Panc1 (cell line): Measurements from ENCODE around the gene P3H3.

Source experiments
- SIN3A ChIP-seq: IDR thresholded peaks from 2 replicates; pipeline ENCODE4 v1.6.1; 2012; ENCODE audit warnings: low read depth, mild to moderate bottlenecking, low read length, moderate library complexity, borderline replicate concordance; ENCODE audit not compliant: insufficient read depth
- TF ChIP-seq, protein P1 (sequence below): fragments of 450-650 bp; IDR thresholded peaks from 2 replicates; pipeline ENCODE4 v1.5.1; 2017; ENCODE audit warnings: mild to moderate bottlenecking
- TF ChIP-seq, protein P2 (sequence below), 2 experiments: IDR thresholded peaks; 2 replicates each; pipeline ENCODE4 v1.6.1; 2011 to 2012; ENCODE audit warnings: low read depth in 2 of 2, control low read depth in 1 of 2, low read length in 1 of 2, mild to moderate bottlenecking in 1 of 2, moderate library complexity in 1 of 2; ENCODE audit not compliant: insufficient read depth in 1 of 2

DNA sequence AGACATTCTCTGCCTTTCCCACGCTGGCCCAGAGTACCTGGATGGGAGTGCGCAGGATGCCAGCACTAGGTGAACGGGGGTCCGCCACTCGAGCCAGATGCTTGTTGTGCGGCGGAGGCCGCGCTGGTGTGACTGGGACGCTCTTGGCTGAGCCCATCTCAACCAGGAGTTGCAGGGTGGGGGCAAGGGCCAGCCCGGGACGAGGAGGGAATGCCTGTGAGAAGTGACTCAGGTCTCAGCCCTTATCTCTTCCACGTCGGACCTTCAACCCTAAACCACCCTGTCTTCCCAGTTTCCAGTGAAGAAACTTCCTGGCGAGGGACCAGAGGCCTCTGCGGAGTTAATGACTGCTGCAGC lies 22.6 kb downstream of the P3H3 start:
- TF ChIP-seq, protein P1, sequence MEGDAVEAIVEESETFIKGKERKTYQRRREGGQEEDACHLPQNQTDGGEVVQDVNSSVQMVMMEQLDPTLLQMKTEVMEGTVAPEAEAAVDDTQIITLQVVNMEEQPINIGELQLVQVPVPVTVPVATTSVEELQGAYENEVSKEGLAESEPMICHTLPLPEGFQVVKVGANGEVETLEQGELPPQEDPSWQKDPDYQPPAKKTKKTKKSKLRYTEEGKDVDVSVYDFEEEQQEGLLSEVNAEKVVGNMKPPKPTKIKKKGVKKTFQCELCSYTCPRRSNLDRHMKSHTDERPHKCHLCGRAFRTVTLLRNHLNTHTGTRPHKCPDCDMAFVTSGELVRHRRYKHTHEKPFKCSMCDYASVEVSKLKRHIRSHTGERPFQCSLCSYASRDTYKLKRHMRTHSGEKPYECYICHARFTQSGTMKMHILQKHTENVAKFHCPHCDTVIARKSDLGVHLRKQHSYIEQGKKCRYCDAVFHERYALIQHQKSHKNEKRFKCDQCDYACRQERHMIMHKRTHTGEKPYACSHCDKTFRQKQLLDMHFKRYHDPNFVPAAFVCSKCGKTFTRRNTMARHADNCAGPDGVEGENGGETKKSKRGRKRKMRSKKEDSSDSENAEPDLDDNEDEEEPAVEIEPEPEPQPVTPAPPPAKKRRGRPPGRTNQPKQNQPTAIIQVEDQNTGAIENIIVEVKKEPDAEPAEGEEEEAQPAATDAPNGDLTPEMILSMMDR = no peak
- no peak for TF ChIP-seq SIN3A
- TF ChIP-seq, protein P2, sequence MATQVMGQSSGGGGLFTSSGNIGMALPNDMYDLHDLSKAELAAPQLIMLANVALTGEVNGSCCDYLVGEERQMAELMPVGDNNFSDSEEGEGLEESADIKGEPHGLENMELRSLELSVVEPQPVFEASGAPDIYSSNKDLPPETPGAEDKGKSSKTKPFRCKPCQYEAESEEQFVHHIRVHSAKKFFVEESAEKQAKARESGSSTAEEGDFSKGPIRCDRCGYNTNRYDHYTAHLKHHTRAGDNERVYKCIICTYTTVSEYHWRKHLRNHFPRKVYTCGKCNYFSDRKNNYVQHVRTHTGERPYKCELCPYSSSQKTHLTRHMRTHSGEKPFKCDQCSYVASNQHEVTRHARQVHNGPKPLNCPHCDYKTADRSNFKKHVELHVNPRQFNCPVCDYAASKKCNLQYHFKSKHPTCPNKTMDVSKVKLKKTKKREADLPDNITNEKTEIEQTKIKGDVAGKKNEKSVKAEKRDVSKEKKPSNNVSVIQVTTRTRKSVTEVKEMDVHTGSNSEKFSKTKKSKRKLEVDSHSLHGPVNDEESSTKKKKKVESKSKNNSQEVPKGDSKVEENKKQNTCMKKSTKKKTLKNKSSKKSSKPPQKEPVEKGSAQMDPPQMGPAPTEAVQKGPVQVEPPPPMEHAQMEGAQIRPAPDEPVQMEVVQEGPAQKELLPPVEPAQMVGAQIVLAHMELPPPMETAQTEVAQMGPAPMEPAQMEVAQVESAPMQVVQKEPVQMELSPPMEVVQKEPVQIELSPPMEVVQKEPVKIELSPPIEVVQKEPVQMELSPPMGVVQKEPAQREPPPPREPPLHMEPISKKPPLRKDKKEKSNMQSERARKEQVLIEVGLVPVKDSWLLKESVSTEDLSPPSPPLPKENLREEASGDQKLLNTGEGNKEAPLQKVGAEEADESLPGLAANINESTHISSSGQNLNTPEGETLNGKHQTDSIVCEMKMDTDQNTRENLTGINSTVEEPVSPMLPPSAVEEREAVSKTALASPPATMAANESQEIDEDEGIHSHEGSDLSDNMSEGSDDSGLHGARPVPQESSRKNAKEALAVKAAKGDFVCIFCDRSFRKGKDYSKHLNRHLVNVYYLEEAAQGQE (IDR thresholded peaks at IDR 0.05; ENCODE audit: insufficient read depth in 1 of 2, low read depth in 2 of 2, low read length in 1 of 2) = no peak
